Thymus (tissue), 11 donors: ENCODE data around the gene SDHAF2. TPM values are rescaled to one million over a fixed set of nuclear protein-coding genes. Genes with fewer than 3 reads are reported as not detected.

Source experiments
- DNase-seq, 9 donors: peaks; one replicate each; pipeline ENCODE4 v3.0.0-alpha.2; 2013; ENCODE audit warnings: low spot score in 9 of 9, low read depth in 6 of 9, missing footprints in 1 of 9
- H3K27ac ChIP-seq, 2 donors: one replicate each; pipeline ENCODE4 v1.5.1; 2013; ENCODE audit warnings: control low read depth in 1 of 2, low read depth in 1 of 2, low read length in 1 of 2, mild to moderate bottlenecking in 1 of 2, moderate library complexity in 1 of 2
- H3K27me3 ChIP-seq, 2 donors: one replicate each; pipeline ENCODE4 v1.5.1; 2013; ENCODE audit warnings: low read length in 1 of 2; ENCODE audit not compliant: control insufficient read depth in 2 of 2, insufficient read depth in 1 of 2
- H3K36me3 ChIP-seq, 2 donors: one replicate each; pipeline ENCODE4 v1.5.1; 2013; ENCODE audit warnings: low read length in 1 of 2, mild to moderate bottlenecking in 1 of 2, moderate library complexity in 1 of 2; ENCODE audit not compliant: control insufficient read depth in 2 of 2, insufficient read depth in 2 of 2
- H3K4me1 ChIP-seq, 2 donors: one replicate each; pipeline ENCODE4 v1.5.1; 2013; ENCODE audit warnings: low read length in 2 of 2; ENCODE audit not compliant: control insufficient read depth in 2 of 2, insufficient read depth in 2 of 2
- H3K4me3 ChIP-seq, 2 donors: one replicate each; pipeline ENCODE4 v1.5.1; 2013; ENCODE audit warnings: low read length in 2 of 2, control low read depth in 1 of 2, mild to moderate bottlenecking in 1 of 2
- H3K9me3 ChIP-seq, 2 donors: one replicate each; pipeline ENCODE4 v1.5.1; 2013; ENCODE audit warnings: low read length in 1 of 2, mild to moderate bottlenecking in 1 of 2; ENCODE audit not compliant: control insufficient read depth in 2 of 2, insufficient read depth in 1 of 2
- WGBS: extraction: QIAGEN DNeasy Blood & Tissue Kit; methylation state at CpG from one replicate; pipeline ENCODE4 v1.1.7; 2013; 5-methylcytosine and 5-hydroxymethylcytosine counted together
- polyA plus RNA-seq: library from polyadenylated mRNA; stranded (reverse); fragments of 200-250 nt; gene quantifications from one replicate; pipeline ENCODE4 v1.2.3, GENCODE V29; 2013
- total RNA-seq: library from RNA; stranded (reverse); fragments of 120-200 nt; gene quantifications from one replicate; pipeline ENCODE4 v1.2.4, GENCODE V29; 2013
- donor health status: healthy.

Gene SDHAF2
- total and polyA plus RNA-seq, 2 donors = 34.8 to 59.9 TPM

DNA sequence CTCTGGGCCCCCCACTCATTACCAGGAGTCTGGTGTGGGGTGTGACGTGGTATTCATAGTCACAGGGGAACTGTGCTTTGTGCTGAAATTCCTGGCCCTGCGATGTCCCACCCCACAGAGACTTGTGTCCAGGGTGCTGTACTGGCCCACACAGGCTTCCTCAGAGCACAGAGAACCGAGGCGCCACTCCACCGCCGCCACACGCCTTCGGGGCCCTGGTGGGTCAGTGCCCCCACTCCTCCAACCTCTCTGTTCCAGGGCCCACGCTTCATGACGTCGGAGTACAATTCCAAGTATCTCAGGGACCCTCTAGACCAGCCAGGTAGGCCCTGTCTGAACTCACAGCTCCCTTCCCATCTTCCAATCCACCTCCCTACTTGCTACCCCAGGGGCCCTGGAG, 55.2 kb downstream of the SDHAF2 start:
- H3K9me3 ChIP-seq = no peaks in the 10 kb centered on the region
- DNase-seq = no peak
- H3K27ac ChIP-seq = no peak overlapping the region
- no peaks in the 10 kb centered on the region for H3K4me1 ChIP-seq
- 99% methylated on average over 11 of the region's 11 CpGs for WGBS
- no peaks in the 10 kb centered on the region for H3K36me3 ChIP-seq
- H3K27me3 ChIP-seq = peaks cover 0 to 27% of the 10 kb centered on the region in 2 donors
- H3K4me3 ChIP-seq = no peak overlapping the region

DNA sequence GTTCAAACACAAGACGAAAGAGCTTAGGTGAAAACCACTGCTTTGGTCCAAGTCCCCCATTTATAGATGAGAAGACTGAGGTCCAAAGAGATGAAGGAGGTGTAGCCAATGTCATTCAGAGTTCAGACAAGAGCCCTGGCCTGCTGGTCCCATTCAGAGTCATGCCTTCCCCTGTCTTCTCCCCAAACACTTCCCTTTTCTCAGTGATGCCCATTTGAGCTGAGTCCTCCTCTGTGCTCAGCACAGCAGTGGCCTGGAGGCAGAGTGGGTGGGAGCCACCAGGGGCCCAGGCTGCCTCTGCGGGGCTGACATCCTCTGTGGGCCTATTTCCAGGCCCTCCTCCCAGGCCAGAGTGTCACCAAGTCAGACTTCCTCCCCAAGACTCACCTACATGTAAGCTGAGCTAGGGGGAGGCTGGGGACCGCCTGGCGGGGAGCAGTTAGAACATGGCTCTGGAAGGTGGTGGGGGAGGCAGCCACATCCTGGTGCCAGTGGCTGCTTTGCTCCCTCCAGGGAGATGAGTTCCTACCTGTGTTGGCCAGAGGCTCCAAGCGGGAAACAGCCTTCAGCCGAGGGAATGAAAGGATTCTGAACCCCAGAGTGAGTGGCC, 56.2 kb downstream of the SDHAF2 start:
- DNase-seq = no peak
- 95% methylated on average over 6 of the region's 6 CpGs for WGBS
- no peaks in the 10 kb centered on the region for H3K4me1 ChIP-seq
- H3K27ac ChIP-seq = no peak overlapping the region
- no peaks in the 10 kb centered on the region for H3K36me3 ChIP-seq
- peaks cover 0 to 23% of the 10 kb centered on the region in 2 donors for H3K27me3 ChIP-seq
- H3K4me3 ChIP-seq = no peak overlapping the region
- no peaks in the 10 kb centered on the region for H3K9me3 ChIP-seq

DNA sequence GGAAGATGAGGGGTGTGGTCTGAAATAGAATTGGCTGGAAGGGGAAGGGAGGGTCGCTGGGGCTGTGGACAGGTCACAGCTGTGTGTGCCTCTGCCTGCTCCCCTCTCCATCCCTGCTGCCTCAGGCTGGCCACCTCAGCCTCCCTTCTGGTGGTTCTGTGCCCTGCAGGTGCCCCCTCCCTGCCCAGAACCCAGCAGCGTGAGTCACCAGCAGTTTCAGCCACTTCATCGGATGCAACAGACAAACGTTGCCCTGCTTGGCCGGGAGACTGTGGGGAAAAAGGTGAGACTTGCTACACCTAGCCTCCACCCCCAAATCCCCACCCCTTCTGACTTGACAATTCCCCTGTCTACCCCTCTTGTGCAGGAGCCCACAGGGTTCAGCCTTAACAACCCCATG, 56.9 kb downstream of the SDHAF2 start:
- Histone ChIP-seq H3K9me3 (no peaks in the 10 kb centered on the region), H3K27me3 (peaks cover 0 to 20% of the 10 kb centered on the region in 2 donors), H3K36me3 (no peaks in the 10 kb centered on the region), H3K4me1 (no peaks in the 10 kb centered on the region), H3K4me3 (no peak overlapping the region), H3K27ac (no peak overlapping the region)
- DNase-seq = no peak
- WGBS = 96% methylated on average over 5 of the region's 5 CpGs

DNA sequence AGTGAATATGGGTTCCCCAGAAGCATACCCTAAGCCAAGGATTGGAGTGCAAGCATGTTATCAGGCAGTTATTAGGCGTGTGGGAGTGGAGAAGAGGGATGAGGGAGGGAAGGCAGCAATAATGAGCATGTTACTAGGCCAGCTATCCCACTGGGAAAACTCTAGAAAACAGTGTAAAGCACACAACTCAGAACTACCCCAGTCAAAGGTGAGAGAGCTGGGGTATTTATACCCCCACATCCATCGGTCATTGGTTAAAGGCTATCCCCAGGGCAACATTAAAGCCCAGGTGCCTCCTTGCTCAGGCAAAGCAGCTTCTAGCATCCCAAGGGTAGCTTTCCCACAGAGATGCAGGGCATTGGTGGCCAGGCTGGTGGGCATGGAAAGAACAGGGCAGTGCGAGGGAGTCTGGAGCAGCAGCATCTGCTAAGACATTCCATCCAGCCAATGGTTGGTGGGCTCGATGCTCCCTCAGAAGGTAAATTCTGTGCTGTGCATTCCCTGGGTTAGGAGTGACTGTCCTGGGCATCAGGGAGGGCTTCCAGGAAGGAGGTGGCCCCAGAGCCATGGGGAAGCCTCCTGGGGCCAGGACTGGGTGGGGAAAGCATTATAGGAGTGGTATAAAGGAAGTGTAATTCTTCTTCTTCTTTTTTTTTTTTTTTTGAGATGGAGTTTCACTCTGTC, 57.6 kb downstream of the SDHAF2 start:
- 98% methylated on average over 4 of the region's 4 CpGs for WGBS
- Histone ChIP-seq H3K9me3 (no peaks in the 10 kb centered on the region), H3K27me3 (peaks cover 0 to 13% of the 10 kb centered on the region in 2 donors), H3K4me1 (no peaks in the 10 kb centered on the region), H3K36me3 (no peaks in the 10 kb centered on the region), H3K4me3 (no peak overlapping the region), H3K27ac (no peak overlapping the region)
- no peak for DNase-seq

DNA sequence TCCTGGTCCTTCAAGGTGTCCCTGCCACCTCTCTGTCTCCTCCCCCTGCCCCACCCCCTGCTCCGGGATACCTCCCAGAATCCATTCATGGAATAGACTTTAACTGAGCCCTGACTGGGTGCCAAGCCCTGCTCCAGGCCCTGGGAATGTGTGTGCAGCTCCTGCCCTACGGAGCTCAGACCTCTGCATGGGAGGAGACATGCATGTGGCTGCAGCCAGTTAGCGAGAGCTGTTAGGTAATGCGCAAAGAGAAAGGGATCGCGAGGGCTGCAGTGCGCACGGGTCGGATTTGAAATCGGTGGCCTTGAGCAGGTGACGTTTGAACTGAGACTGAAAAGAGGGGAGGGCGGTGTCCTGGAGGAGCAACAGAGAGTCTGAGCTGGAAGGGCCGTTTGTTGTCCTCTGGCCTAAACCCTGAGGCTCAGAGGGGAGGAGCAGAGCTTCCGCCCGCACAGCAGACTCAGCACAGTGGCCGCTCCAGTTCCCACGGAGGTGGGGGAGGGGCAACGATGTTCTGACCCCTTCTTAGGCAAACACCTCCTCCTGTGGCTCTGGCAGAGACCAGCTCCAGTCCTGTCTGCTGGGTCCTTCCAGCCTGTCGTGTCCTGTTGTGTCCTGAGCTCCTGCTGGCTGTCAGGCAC, 58.8 kb downstream of the SDHAF2 start:
- WGBS = 72% methylated on average over 19 of the region's 19 CpGs
- H3K27ac ChIP-seq = no peak overlapping the region
- H3K9me3 ChIP-seq = no peaks in the 10 kb centered on the region
- no peak for DNase-seq
- no peaks in the 10 kb centered on the region for H3K36me3 ChIP-seq
- no peaks in the 10 kb centered on the region for H3K4me1 ChIP-seq
- H3K27me3 ChIP-seq = peaks cover 0 to 9% of the 10 kb centered on the region in 2 donors
- H3K4me3 ChIP-seq = no peak overlapping the region

DNA sequence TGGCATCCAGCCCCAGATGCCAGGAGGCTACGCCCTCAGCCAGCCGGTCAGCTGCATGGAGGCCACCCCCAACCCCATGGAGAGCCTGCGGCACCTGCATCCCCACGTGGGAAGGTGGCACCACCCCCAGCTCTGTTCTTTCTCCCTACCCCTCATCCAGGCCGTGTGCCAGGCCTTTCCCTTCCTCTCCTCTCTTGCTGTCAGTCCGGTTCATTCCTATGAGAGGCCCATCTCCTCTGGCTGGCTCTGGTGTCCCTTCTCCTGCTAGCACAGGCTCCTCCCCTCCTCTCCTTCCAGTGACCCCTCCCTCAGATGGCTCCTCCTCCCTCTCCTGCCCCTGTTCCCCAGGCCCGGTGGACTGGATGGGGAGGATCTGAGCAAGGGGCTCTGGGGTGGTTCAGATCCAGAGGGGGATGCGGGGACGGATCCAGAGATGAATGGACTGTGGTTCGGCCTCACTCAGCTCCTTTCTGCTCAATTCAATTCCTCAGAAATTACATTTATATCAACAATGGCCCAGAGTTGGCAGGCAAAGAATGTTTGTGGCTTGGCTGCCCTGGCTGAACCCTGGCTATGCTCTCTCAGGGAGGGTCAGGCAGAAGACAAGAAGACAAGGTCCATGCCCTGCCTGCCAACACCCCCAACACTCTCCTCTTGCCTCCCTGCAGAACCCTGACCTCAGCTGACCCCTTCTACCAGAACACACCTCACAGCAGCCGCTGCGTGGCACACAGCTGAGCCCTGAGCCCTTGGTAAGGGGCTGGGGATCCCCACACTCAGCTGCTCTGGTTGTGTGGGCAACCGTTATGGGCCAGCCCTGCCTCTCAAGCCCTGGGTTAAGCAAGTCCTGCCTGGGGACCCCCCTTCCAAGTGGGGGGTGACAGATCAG, 60.2 kb downstream of the SDHAF2 start:
- H3K4me3 ChIP-seq = no peak overlapping the region
- H3K36me3 ChIP-seq = no peaks in the 10 kb centered on the region
- no peak for DNase-seq
- WGBS = 91% methylated on average over 13 of the region's 13 CpGs
- no peaks in the 10 kb centered on the region for H3K9me3 ChIP-seq
- H3K27me3 ChIP-seq = peaks cover 0 to 9% of the 10 kb centered on the region in 2 donors
- no peak overlapping the region for H3K27ac ChIP-seq
- no peaks in the 10 kb centered on the region for H3K4me1 ChIP-seq

DNA sequence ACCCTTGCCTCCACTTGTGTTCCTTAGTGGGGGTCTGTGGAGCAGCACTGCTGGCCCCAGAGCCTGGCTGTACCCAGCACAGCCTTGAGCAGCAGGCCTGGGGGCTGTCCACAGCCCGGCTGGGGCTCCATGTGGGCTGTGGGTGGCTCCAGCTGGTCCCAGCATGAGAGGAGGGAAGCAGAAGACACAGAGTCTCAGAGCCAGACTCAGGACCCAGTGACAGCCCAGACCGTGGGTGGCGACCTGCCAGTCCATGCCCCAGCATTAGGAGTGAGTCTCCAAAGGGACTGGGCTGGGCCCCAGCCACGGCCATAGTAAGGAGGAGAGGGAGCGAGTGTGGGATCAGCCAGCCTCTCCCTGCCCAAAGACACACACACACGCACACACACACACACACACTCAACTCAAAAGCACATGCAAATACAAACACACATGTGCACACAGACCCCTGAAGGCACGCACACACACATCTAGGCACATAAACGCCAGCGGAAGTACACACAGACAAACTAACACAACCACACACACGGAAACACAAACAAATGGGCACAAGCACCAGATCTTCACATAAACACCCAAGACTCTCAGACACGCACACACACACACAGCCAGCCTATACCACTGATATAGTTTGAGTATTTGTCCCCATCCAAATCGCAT, 61.9 kb downstream of the SDHAF2 start:
- Histone ChIP-seq H3K27ac (no peak overlapping the region), H3K9me3 (no peaks in the 10 kb centered on the region), H3K4me3 (no peak overlapping the region), H3K4me1 (peaks cover 0 to 3% of the 10 kb centered on the region in 2 donors), H3K27me3 (peaks cover 0 to 9% of the 10 kb centered on the region in 2 donors), H3K36me3 (no peaks in the 10 kb centered on the region)
- 95% methylated on average over 12 of the region's 12 CpGs for WGBS
- no peak for DNase-seq

DNA sequence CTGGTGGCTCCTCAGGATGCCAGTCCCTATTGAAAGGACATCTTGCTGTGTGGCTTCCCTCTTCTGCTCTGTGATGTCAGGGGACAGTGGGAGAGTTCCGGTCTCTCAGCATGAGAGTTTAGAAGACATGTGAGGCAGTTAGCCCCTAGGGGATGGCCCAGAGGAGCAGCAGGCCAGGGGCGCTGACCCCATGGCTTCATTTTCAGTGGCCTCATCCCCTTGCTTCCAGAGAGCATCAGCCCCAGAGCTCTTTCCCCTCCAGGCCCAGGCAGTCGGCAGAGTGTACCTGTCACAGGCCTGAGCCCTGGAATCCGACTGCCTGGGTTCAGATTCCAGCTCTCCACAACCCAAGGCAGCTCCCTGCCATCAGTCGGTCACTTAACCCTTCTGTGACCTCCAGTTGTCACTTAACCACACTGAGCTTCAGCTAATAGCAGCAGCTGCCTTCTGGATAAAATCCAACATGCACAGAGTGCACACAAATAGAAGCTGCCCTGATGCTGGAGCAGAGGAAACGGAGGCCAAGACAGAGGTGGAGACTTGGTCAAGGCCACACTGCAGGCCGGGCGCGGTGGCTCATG, 64.5 kb downstream of the SDHAF2 start:
- no peak overlapping the region for H3K4me3 ChIP-seq
- DNase-seq = no peak
- peaks cover 0 to 3% of the 10 kb centered on the region in 2 donors for H3K4me1 ChIP-seq
- WGBS = 93% methylated on average over 9 of the region's 9 CpGs
- H3K36me3 ChIP-seq = no peaks in the 10 kb centered on the region
- no peak overlapping the region for H3K27ac ChIP-seq
- H3K27me3 ChIP-seq = no peaks in the 10 kb centered on the region
- no peaks in the 10 kb centered on the region for H3K9me3 ChIP-seq
